Karpas-422 (cell line): ENCODE results near the gene KIRREL3. TPM values are rescaled to one million over a fixed set of nuclear protein-coding genes. Genes with fewer than 3 reads are reported as not detected.

Experiments used
- DNase-seq: peaks from one replicate; pipeline ENCODE4 v3.0.0-alpha.2; 2015
- H2AFZ ChIP-seq: fragments of 200-600 bp; sonication (generic); 2 replicates; pipeline ENCODE4 v1.6.1; 2014; ENCODE audit warnings: antibody characterized with exemption, low read length, mixed read lengths
- H3K27ac ChIP-seq: fragments of 200-600 bp; sonication (generic); 2 replicates; pipeline ENCODE4 v1.5.1; 2014; ENCODE audit warnings: mild to moderate bottlenecking, low read length, moderate library complexity
- H3K27me3 ChIP-seq: fragments of 200-600 bp; sonication (generic); 2 replicates; pipeline ENCODE4 v1.6.1; 2014; ENCODE audit warnings: low read length, mixed read lengths
- H3K36me3 ChIP-seq: fragments of 200-600 bp; sonication (generic); 2 replicates; pipeline ENCODE4 v1.6.1; 2014; ENCODE audit warnings: low read length, mixed read lengths; ENCODE audit not compliant: insufficient read depth
- H3K4me1 ChIP-seq: fragments of 200-600 bp; sonication (generic); 2 replicates; pipeline ENCODE4 v1.6.1; 2014; ENCODE audit warnings: mild to moderate bottlenecking, low read length, mixed read lengths
- H3K4me2 ChIP-seq: fragments of 200-600 bp; sonication (generic); 2 replicates; pipeline ENCODE4 v1.6.1; 2014; ENCODE audit warnings: low read length, low read depth, mild to moderate bottlenecking; ENCODE audit not compliant: poor library complexity, severe bottlenecking
- H3K4me3 ChIP-seq: fragments of 200-600 bp; sonication (generic); 2 replicates; pipeline ENCODE4 v1.5.1; 2014; ENCODE audit warnings: mild to moderate bottlenecking, antibody characterized with exemption, low read length, mixed read lengths
- H3K79me2 ChIP-seq: fragments of 200-600 bp; sonication (generic); 2 replicates; pipeline ENCODE4 v1.6.1; 2014; ENCODE audit warnings: mild to moderate bottlenecking, low read length, mixed read lengths
- H3K9ac ChIP-seq: fragments of 200-600 bp; sonication (generic); 2 replicates; pipeline ENCODE4 v1.6.0; 2014; ENCODE audit warnings: low read length
- H3K9me2 ChIP-seq: fragments of 200-600 bp; sonication (generic), shearing (Covaris generic); replicated peaks from 2 replicates; pipeline ENCODE4 v1.6.0; 2014; ENCODE audit warnings: mild to moderate bottlenecking, low read length, moderate library complexity; ENCODE audit not compliant: insufficient read depth
- H3K9me3 ChIP-seq: fragments of 300-700, 200-600 bp; sonication (generic); 2 replicates; pipeline ENCODE4 v1.6.1; 2014; ENCODE audit warnings: low read length, mixed read lengths
- H4K20me1 ChIP-seq: fragments of 200-600 bp; sonication (generic); 2 replicates; pipeline ENCODE4 v1.6.1; 2014; ENCODE audit warnings: mild to moderate bottlenecking, antibody characterized with exemption, low read length, low read depth; ENCODE audit not compliant: insufficient read depth
- total RNA-seq: library from RNA; depleted of rRNA; stranded (reverse); fragments of >200 nt; shearing (Covaris generic); gene quantifications from 2 replicates; pipeline ENCODE4 v1.2.3, GENCODE V29; 2014; ENCODE audit warnings: low replicate concordance

KIRREL3 gene
- total RNA-seq, 1 experiment from 2014 or later: not detected

DNA sequence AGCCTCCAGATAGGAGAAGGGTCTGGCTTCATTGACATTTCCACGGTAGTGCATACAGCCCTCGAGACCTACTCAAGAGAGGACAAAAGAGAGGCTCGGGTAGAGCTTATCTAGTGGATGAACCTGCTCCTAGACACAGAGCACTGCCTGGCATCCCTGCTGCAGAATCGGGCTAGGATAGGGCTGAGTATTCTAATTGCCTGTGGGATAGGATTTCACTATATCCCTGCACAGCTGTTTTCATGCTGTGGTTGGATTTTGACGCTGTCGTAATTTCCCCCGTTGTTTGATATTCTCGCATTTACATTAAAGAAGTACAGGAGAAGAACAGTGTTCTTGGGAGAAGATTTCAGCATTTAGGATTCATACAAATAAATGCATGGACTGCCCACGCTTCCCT lies 107.8 kb downstream of the KIRREL3 start:
- H3K9me3 ChIP-seq: no peaks in the 10 kb centered on the region
- H3K9ac ChIP-seq: no peak overlapping the region
- H4K20me1 ChIP-seq: no peaks in the 10 kb centered on the region
- DNase-seq: no peak
- no peaks in the 10 kb centered on the region for H3K79me2 ChIP-seq
- no peaks in the 10 kb centered on the region for H3K9me2 ChIP-seq
- no peak overlapping the region for H3K27ac ChIP-seq
- H2AFZ ChIP-seq: no peak overlapping the region
- H3K4me3 ChIP-seq: no peak overlapping the region
- H3K4me1 ChIP-seq: no peaks in the 10 kb centered on the region
- no peak overlapping the region for H3K4me2 ChIP-seq
- H3K36me3 ChIP-seq: no peaks in the 10 kb centered on the region
- H3K27me3 ChIP-seq: no peaks in the 10 kb centered on the region

GRCh38 chr11:126891556-126892217 lies 108.9 kb downstream of the KIRREL3 start:
- H3K36me3 ChIP-seq: no peaks in the 10 kb centered on the region
- H3K9me3 ChIP-seq: no peaks in the 10 kb centered on the region
- DNase-seq: no peak
- no peak overlapping the region for H2AFZ ChIP-seq
- H4K20me1 ChIP-seq: no peaks in the 10 kb centered on the region
- H3K27me3 ChIP-seq: no peaks in the 10 kb centered on the region
- no peak overlapping the region for H3K4me3 ChIP-seq
- no peak overlapping the region for H3K9ac ChIP-seq
- H3K4me2 ChIP-seq: no peak overlapping the region
- no peaks in the 10 kb centered on the region for H3K9me2 ChIP-seq
- H3K27ac ChIP-seq: no peak overlapping the region
- H3K79me2 ChIP-seq: no peaks in the 10 kb centered on the region
- H3K4me1 ChIP-seq: no peaks in the 10 kb centered on the region

DNA sequence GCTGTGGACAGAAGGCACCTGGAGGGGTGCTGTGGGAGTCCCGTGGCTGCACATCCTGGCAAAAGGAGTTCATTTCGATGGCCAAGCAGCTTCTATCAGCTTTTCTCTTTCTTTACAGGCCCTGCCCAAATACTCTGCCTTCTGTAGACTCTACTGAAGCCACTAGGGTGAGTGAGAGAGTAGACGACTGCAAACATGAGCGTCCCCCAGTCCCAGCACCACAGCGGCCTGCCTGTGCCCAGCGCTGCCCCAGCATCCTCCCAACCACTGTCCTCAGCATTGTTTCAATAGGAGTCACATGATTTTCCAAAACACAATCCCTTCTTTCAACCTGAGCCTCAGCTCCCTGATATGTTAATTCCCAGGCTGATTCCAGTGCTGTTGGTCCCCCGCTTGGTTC lies 110.0 kb downstream of the KIRREL3 start:
- DNase-seq: no peak
- H3K4me1 ChIP-seq: no peaks in the 10 kb centered on the region
- H3K79me2 ChIP-seq: no peaks in the 10 kb centered on the region
- H2AFZ ChIP-seq: no peak overlapping the region
- no peaks in the 10 kb centered on the region for H3K9me2 ChIP-seq
- H3K27me3 ChIP-seq: no peaks in the 10 kb centered on the region
- no peak overlapping the region for H3K27ac ChIP-seq
- H3K4me3 ChIP-seq: no peak overlapping the region
- H3K36me3 ChIP-seq: no peaks in the 10 kb centered on the region
- H3K9ac ChIP-seq: no peak overlapping the region
- H4K20me1 ChIP-seq: no peaks in the 10 kb centered on the region
- no peaks in the 10 kb centered on the region for H3K9me3 ChIP-seq
- no peak overlapping the region for H3K4me2 ChIP-seq

DNA sequence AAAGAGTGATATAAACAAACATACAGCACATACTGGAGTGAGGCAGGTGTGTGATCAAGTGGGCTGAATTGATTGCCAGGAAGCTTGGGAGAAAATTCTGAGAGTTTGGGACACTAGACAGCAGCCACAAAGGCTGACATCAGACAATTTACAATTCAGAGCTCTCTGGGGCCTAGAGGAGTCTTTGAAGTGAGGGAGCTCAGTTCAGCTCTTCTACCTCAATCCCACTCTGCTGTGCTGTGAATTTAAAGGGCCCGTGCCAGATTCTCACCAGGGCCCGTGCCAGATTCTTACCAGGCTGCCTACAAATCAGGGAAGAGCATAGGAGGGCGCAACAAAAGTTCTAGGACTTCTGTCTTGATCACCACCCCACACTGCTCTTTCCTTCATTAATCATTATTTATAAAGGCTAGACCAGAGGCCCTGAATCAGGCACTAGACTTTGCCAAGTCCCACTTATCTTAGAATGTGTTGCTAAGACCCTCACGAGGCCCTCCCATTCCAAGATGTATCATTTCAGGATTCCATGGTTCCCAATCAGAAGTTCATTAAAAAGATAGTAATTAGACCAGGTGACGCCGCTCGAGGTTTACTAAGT lies 112.4 kb downstream of the KIRREL3 start:
- Histone ChIP-seq H3K9me3 (no peaks in the 10 kb centered on the region), H3K79me2 (no peaks in the 10 kb centered on the region), H4K20me1 (no peaks in the 10 kb centered on the region), H3K9me2 (no peaks in the 10 kb centered on the region), H3K9ac (no peak overlapping the region), H3K27me3 (no peaks in the 10 kb centered on the region), H3K4me2 (no peak overlapping the region), H3K4me3 (no peak overlapping the region), H3K4me1 (no peaks in the 10 kb centered on the region), H3K36me3 (no peaks in the 10 kb centered on the region), H3K27ac (no peak overlapping the region), H2AFZ (no peak overlapping the region)
- no peak for DNase-seq

- Histone ChIP-seq H2AFZ (no peak overlapping the region), H3K4me1 (no peaks in the 10 kb centered on the region), H3K9me2 (no peaks in the 10 kb centered on the region), H3K4me3 (no peak overlapping the region), H3K36me3 (no peaks in the 10 kb centered on the region), H4K20me1 (no peaks in the 10 kb centered on the region), H3K27ac (no peak overlapping the region), H3K4me2 (no peak overlapping the region), H3K9me3 (no peaks in the 10 kb centered on the region), H3K9ac (no peak overlapping the region), H3K27me3 (no peaks in the 10 kb centered on the region), H3K79me2 (no peaks in the 10 kb centered on the region)
- no peak for DNase-seq
Measured at GRCh38 chr11:126886636-126887035, 113.9 kb downstream of the KIRREL3 start.

- no peak overlapping the region for H3K4me2 ChIP-seq
- H4K20me1 ChIP-seq: no peaks in the 10 kb centered on the region
- no peaks in the 10 kb centered on the region for H3K36me3 ChIP-seq
- H3K9me2 ChIP-seq: no peaks in the 10 kb centered on the region
- H3K9me3 ChIP-seq: no peaks in the 10 kb centered on the region
- no peak for DNase-seq
- H3K27me3 ChIP-seq: no peaks in the 10 kb centered on the region
- no peak overlapping the region for H3K9ac ChIP-seq
- H3K27ac ChIP-seq: no peak overlapping the region
- H3K79me2 ChIP-seq: no peaks in the 10 kb centered on the region
- H2AFZ ChIP-seq: no peak overlapping the region
- H3K4me3 ChIP-seq: no peak overlapping the region
- no peaks in the 10 kb centered on the region for H3K4me1 ChIP-seq
Measured at GRCh38 chr11:126886085-126886484, 114.5 kb downstream of the KIRREL3 start.

GRCh38 chr11:126884594-126884993 lies 116.0 kb downstream of the KIRREL3 start:
- no peak overlapping the region for H3K4me3 ChIP-seq
- no peak overlapping the region for H3K27ac ChIP-seq
- H3K9me2 ChIP-seq: no peaks in the 10 kb centered on the region
- no peaks in the 10 kb centered on the region for H3K79me2 ChIP-seq
- H2AFZ ChIP-seq: no peak overlapping the region
- DNase-seq: no peak
- H3K4me2 ChIP-seq: no peak overlapping the region
- no peaks in the 10 kb centered on the region for H3K36me3 ChIP-seq
- no peaks in the 10 kb centered on the region for H4K20me1 ChIP-seq
- H3K9me3 ChIP-seq: no peaks in the 10 kb centered on the region
- H3K27me3 ChIP-seq: no peaks in the 10 kb centered on the region
- H3K9ac ChIP-seq: no peak overlapping the region
- H3K4me1 ChIP-seq: no peaks in the 10 kb centered on the region; the same call in 1 of the 2 replicates

DNA sequence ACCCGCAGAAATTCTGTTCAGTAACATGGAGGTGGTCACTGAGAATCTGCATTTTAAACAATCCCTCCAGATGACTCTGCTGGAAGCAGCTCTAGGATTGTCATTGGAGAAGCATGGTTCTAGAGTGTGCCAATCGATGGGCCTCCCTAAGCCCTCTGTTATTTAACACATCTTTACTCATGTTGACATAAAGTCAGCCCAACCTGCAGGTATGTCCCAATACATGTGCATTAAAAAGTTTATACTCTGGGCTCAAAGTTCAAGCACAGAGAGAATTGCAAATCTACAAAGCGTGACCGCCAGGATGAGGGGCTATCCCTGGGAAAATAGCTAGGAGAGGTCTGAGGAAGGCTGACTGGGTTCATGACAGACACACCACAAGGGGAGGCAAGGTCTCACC lies 116.4 kb downstream of the KIRREL3 start:
- Histone ChIP-seq H3K4me1 (peaks cover 4% of the 10 kb centered on the region), H3K4me2 (no peak overlapping the region), H3K27ac (no peak overlapping the region), H3K36me3 (no peaks in the 10 kb centered on the region), H3K9me3 (no peaks in the 10 kb centered on the region), H3K9ac (no peak overlapping the region), H3K9me2 (no peaks in the 10 kb centered on the region), H2AFZ (no peak overlapping the region), H3K4me3 (no peak overlapping the region), H3K79me2 (no peaks in the 10 kb centered on the region), H3K27me3 (no peaks in the 10 kb centered on the region), H4K20me1 (no peaks in the 10 kb centered on the region)
- no peak for DNase-seq
